K562 (cell line): Measurements from ENCODE around the gene C2CD4B. TPM values are rescaled to one million over a fixed set of nuclear protein-coding genes. Genes with fewer than 3 reads are reported as not detected.

Experiments
- ATAC-seq: fragments of 200-7000 bp; cut with Tn5 transposase; 3 replicates; pipeline ENCODE4 v1.9.1; 2020; ENCODE audit warnings: moderate library complexity
- BruUV-seq: library from RNA; stranded (reverse); fragments of 400-500 nt; replicated peaks from 2 replicates; lab custom pipeline; 2021; lab: Mats Ljungman, UMichigan
- CTCF ChIA-PET: fragments of 300-600 bp; formaldehyde crosslinking; extraction: SDS; loops from one replicate; lab custom pipeline; 2021; ENCODE audit warnings: low intra/inter-chr PET ratio; lab: Yijun Ruan, JAX
- POLR2A ChIA-PET: fragments of 300-600, 350-650 bp; sonication (Branson Sonifier 250); formaldehyde crosslinking; extraction: SDS; loops from one replicate; lab custom pipeline; 2021; ENCODE audit warnings: antibody characterized with exemption, inconsistent platforms; lab: Yijun Ruan, JAX
- DNase-seq, 4 experiments: peaks; one replicate each; pipeline versions ENCODE4 v3.0.0 to v3.0.0-alpha.2; 2011 to 2018; ENCODE audit warnings: low spot score in 3 of 4, mixed read lengths in 3 of 4; ENCODE audit errors: extremely low read depth in 1 of 4
- FAIRE-seq: peaks from 2 replicates; lab custom pipeline; 2011; peaks lifted over from hg19 to GRCh38; lab: Jason Lieb, UNC
- H2AFZ ChIP-seq: 2 replicates; pipeline ENCODE4 v1.6.0; 2011; ENCODE audit warnings: low read depth, low read length, control low read depth, inconsistent platforms
- H3K27ac ChIP-seq: fragments of 200-600 bp; 3 replicates; pipeline ENCODE4 v1.8.0; 2011; ENCODE audit warnings: low read depth, mild to moderate bottlenecking, control low read depth, inconsistent platforms, low read length, moderate library complexity, mixed read lengths; ENCODE audit errors: extremely low read depth
- H3K27me3 ChIP-seq, 2 experiments: fragments of 300-600 bp in 1 of 2; 2 replicates in 1 of 2; 3 replicates in 1 of 2; pipeline versions ENCODE4 v1.6.0 to v1.8.0; 2011; ENCODE audit warnings: inconsistent platforms in 2 of 2, low read length in 2 of 2, mild to moderate bottlenecking in 1 of 2, mixed read lengths in 1 of 2, moderate library complexity in 1 of 2; ENCODE audit not compliant: control insufficient read depth in 2 of 2, insufficient read depth in 2 of 2
- H3K36me3 ChIP-seq: fragments of 300-600 bp; 3 replicates; pipeline ENCODE4 v1.8.0; 2011; ENCODE audit warnings: mild to moderate bottlenecking, low read length, inconsistent platforms; ENCODE audit not compliant: control insufficient read depth, insufficient read depth
- H3K4me1 ChIP-seq, 2 experiments: fragments of 200-600 bp in 1 of 2; replicated peaks in 1 of 2; 2 replicates in 1 of 2; 3 replicates in 1 of 2; pipeline versions ENCODE4 v1.5.1 to v1.8.0; 2011; ENCODE audit warnings: inconsistent platforms in 2 of 2, low read length in 2 of 2, mild to moderate bottlenecking in 1 of 2, mixed read lengths in 1 of 2, moderate library complexity in 1 of 2; ENCODE audit not compliant: control insufficient read depth in 2 of 2, insufficient read depth in 2 of 2
- H3K4me2 ChIP-seq: 2 replicates; pipeline ENCODE4 v1.6.1; 2011; ENCODE audit warnings: low read length, control low read depth, inconsistent platforms, mixed read lengths; ENCODE audit not compliant: insufficient read depth
- H3K4me3 ChIP-seq: fragments of 200-600 bp; sonication (generic), shearing (Covaris generic); 2 replicates; pipeline ENCODE4 v1.5.1; 2016; ENCODE audit warnings: control low read depth, inconsistent platforms
- H3K79me2 ChIP-seq: fragments of 200-600 bp; 3 replicates; pipeline ENCODE4 v1.8.0; 2011; ENCODE audit warnings: low read length, inconsistent platforms; ENCODE audit not compliant: control insufficient read depth, insufficient read depth
- H3K9ac ChIP-seq, 2 experiments: 2 replicates each; pipeline versions ENCODE4 v1.6.0 to v1.6.1; 2011; ENCODE audit warnings: low read depth in 2 of 2, low read length in 2 of 2, control low read depth in 1 of 2, inconsistent platforms in 1 of 2, mild to moderate bottlenecking in 1 of 2, mixed read lengths in 1 of 2; ENCODE audit not compliant: insufficient read depth in 1 of 2
- H3K9me1 ChIP-seq: one replicate; pipeline ENCODE4 v1.6.0; 2011; ENCODE audit warnings: inconsistent platforms, mild to moderate bottlenecking, low read length, moderate library complexity; ENCODE audit not compliant: control insufficient read depth, insufficient read depth
- H3K9me3 ChIP-seq: replicated peaks from 2 replicates; pipeline ENCODE4 v1.5.1; 2011; ENCODE audit warnings: low read depth, low read length, inconsistent platforms; ENCODE audit not compliant: control insufficient read depth, insufficient read depth
- H4K20me1 ChIP-seq: replicated peaks from 2 replicates; pipeline ENCODE4 v1.6.1; 2011; ENCODE audit warnings: low read length, inconsistent platforms, mixed read lengths; ENCODE audit not compliant: control insufficient read depth, insufficient read depth
- AFF1 ChIP-seq, 2 experiments: fragments of 450-650 bp; IDR thresholded peaks; 2 replicates each; pipeline ENCODE4 v1.6.1; 2018; ENCODE audit warnings: mild to moderate bottlenecking in 2 of 2, low read depth in 1 of 2; ENCODE audit not compliant: partially characterized antibody in 2 of 2
- ARNT ChIP-seq, 2 experiments: fragments of 450-650 bp; IDR thresholded peaks; 2 replicates each; pipeline ENCODE4 v1.6.1; 2016; ENCODE audit warnings: mild to moderate bottlenecking in 1 of 2
- CHD2 ChIP-seq: IDR thresholded peaks from 2 replicates; pipeline ENCODE4 v1.6.1; 2011; ENCODE audit warnings: low read depth, low read length
- CREB3 ChIP-seq: fragments of 450-650 bp; conservative IDR thresholded peaks from 2 replicates; pipeline ENCODE4 v1.6.1; 2016; ENCODE audit warnings: missing genetic modification characterization, low read depth, mild to moderate bottlenecking, missing compliant biosample characterization, moderate library complexity
- EWSR1 ChIP-seq: fragments of 450-650 bp; IDR thresholded peaks from 2 replicates; pipeline ENCODE4 v1.6.1; 2018; ENCODE audit warnings: borderline replicate concordance, mild to moderate bottlenecking, low read depth, moderate library complexity; ENCODE audit not compliant: partially characterized antibody
- HDAC6 ChIP-seq: IDR thresholded peaks from 2 replicates; pipeline ENCODE4 v1.6.1; 2012; ENCODE audit warnings: low read depth, mild to moderate bottlenecking, control low read depth, inconsistent platforms, low read length, moderate library complexity
- KLF6 ChIP-seq: fragments of 250-450 bp; sonication (Bioruptor Pico); IDR thresholded peaks from 2 replicates; pipeline ENCODE4 v1.4.0; 2020; ENCODE audit warnings: mild to moderate bottlenecking, moderate library complexity, borderline replicate concordance
- MCM5 ChIP-seq: fragments of 450-650 bp; IDR thresholded peaks from 2 replicates; pipeline ENCODE4 v1.6.1; 2016; ENCODE audit warnings: low read depth
- RB1 ChIP-seq: fragments of 450-650 bp; IDR thresholded peaks from 2 replicates; pipeline ENCODE4 v1.6.1; 2017; ENCODE audit warnings: low read depth, mild to moderate bottlenecking
- ZNF121 ChIP-seq: sonication (generic); formaldehyde crosslinking; conservative IDR thresholded peaks from 2 replicates; pipeline ENCODE4 v1.8.0; 2022; ENCODE audit warnings: missing genetic modification reagents
- ZNF395 ChIP-seq: fragments of 200-800 bp; sonication (Bioruptor generic); IDR thresholded peaks from 2 replicates; pipeline ENCODE4 v1.6.1; 2017; ENCODE audit warnings: missing genetic modification characterization, missing compliant biosample characterization
- ZNF41 ChIP-seq: fragments of 250-450 bp; sonication (Bioruptor Pico); conservative IDR thresholded peaks from 2 replicates; pipeline ENCODE4 v1.4.0; 2020; ENCODE audit warnings: mild to moderate bottlenecking
- ZNF444 ChIP-seq: fragments of 250-450 bp; sonication (Bioruptor Pico); IDR thresholded peaks from 2 replicates; pipeline ENCODE4 v1.4.0; 2020; ENCODE audit warnings: mild to moderate bottlenecking, moderate library complexity
- WGBS: fragments of 100-300 bp; shearing (Covaris generic); methylation state at CpG from one replicate; pipeline ENCODE4 v1.1.6; 2016; ENCODE audit warnings: low coverage, mixed read lengths; ENCODE audit not compliant: insufficient coverage; ENCODE audit errors: missing lambda C conversion rate; 5-methylcytosine and 5-hydroxymethylcytosine counted together
- in situ Hi-C: fragments of 300-500 bp; cut with MboI; formaldehyde crosslinking; loops from 4 replicates; pipeline ENCODE4 v1.15.0; 2018; ENCODE audit warnings: inconsistent platforms, mixed read lengths
- intact Hi-C: fragments of 100-400 bp; cut with micrococcal nuclease; formaldehyde crosslinking; loops from 2 replicates; pipeline ENCODE4 v1.14.2; 2022
- polyA plus RNA-seq, 8 experiments: library from polyadenylated mRNA; depleted of rRNA in 4 of 8; stranded (reverse) in 5 of 8; unstranded in 3 of 8; fragments of >200 nt; fragmentation: Nextera tagmentation in 2 of 8; fragmentation: Illumina TruSeq in 1 of 8; extraction: Ambion mirVana in 2 of 8; extraction: Trizol in 1 of 8; gene quantifications; 2 replicates each; pipeline versions ENCODE4 v1.2.1 to v1.2.3, GENCODE V29; 2011 to 2014; ENCODE audit warnings: inconsistent platforms in 1 of 8, missing spikeins in 1 of 8
- total RNA-seq, 7 experiments: library from RNA; depleted of rRNA in 6 of 7; stranded (reverse); fragments of >200 nt in 6 of 7; fragmentation: Illumina TruSeq in 2 of 7; extraction: Trizol in 2 of 7; gene quantifications; 2 replicates each; pipeline versions ENCODE4 v1.2.1 to v1.2.3, GENCODE V29; 2011 to 2021; ENCODE audit warnings: low replicate concordance in 1 of 7

Gene C2CD4B
- total and polyA plus RNA-seq, 9 of the 15 experiments (the other 6 are each of a cell fraction or from before 2014, with no cell fraction given): 0.11 TPM; not detected in 8

GRCh38 chr15:62163397-62164013 is 1.6 kb downstream of the C2CD4B start (continued):
- no peak for TF ChIP-seq RB1
- TF ChIP-seq ARNT (IDR thresholded peaks at IDR 0.05): no peak
- TF ChIP-seq CHD2: no peak
- TF ChIP-seq ZNF121: no peak
- no peak for TF ChIP-seq MCM5
- no peak for TF ChIP-seq HDAC6

GRCh38 chr15:62153228-62153627 is 11.9 kb downstream of the C2CD4B start:
- H4K20me1 ChIP-seq: no peaks in the 10 kb centered on the region
- H3K4me3 ChIP-seq: no peak overlapping the region
- no peak overlapping the region for H2AFZ ChIP-seq
- H3K9ac ChIP-seq: no peak overlapping the region
- no peaks in the 10 kb centered on the region for H3K36me3 ChIP-seq
- ATAC-seq (no peak), DNase-seq (no peak), FAIRE-seq (no peak)
- no peak overlapping the region for H3K4me2 ChIP-seq
- no peaks in the 10 kb centered on the region for H3K9me3 ChIP-seq
- no peaks in the 10 kb centered on the region for H3K79me2 ChIP-seq
- in situ Hi-C loops: no loop called here
- no TSS peak for BruUV-seq
- no peak overlapping the region for H3K27ac ChIP-seq
- H3K27me3 ChIP-seq: no peaks in the 10 kb centered on the region
- ChIA-PET CTCF (no interaction called here), POLR2A (interaction anchor here (1.0 kb wide), 1 partner anchor 12 kb away, joined by 3 read pairs; no protein-coding TSS in a partner anchor)
- WGBS: 0% methylated on average over 4 of the region's 4 CpGs
- H3K9me1 ChIP-seq: no peaks in the 10 kb centered on the region
- H3K4me1 ChIP-seq: no peaks in the 10 kb centered on the region
- intact Hi-C loops: no loop called here
- no peak for TF ChIP-seq EWSR1
- TF ChIP-seq AFF1 (IDR thresholded peaks at IDR 0.05; ENCODE audit: low read depth in 1 of 2, partially characterized antibody in 2 of 2): no peak
- TF ChIP-seq KLF6 (CRISPR knock-in tag): no peak
- TF ChIP-seq CREB3 (tag): no peak
- TF ChIP-seq ZNF395 (CRISPR knock-in tag): no peak
- no peak for TF ChIP-seq ZNF41
- TF ChIP-seq ZNF444 (CRISPR knock-in tag): no peak
